NCI-H748 treated with DMSO at 0.1 percent for 48 hours (cell line): ENCODE measurements around the gene MYH14.
A peak's percentile ranks its signal among the peaks of the same experiment; 100 is the strongest.
"Not testable (repeated sequence)": the region's sequence is repeated elsewhere in the genome, so short reads cannot be mapped to it uniquely, and the experiment has no call there.

Experiments used
- DNase-seq: peaks from one replicate; lab custom pipeline; 2025; lab: John Stamatoyannopoulos, UW

MYH14 gene

DNA sequence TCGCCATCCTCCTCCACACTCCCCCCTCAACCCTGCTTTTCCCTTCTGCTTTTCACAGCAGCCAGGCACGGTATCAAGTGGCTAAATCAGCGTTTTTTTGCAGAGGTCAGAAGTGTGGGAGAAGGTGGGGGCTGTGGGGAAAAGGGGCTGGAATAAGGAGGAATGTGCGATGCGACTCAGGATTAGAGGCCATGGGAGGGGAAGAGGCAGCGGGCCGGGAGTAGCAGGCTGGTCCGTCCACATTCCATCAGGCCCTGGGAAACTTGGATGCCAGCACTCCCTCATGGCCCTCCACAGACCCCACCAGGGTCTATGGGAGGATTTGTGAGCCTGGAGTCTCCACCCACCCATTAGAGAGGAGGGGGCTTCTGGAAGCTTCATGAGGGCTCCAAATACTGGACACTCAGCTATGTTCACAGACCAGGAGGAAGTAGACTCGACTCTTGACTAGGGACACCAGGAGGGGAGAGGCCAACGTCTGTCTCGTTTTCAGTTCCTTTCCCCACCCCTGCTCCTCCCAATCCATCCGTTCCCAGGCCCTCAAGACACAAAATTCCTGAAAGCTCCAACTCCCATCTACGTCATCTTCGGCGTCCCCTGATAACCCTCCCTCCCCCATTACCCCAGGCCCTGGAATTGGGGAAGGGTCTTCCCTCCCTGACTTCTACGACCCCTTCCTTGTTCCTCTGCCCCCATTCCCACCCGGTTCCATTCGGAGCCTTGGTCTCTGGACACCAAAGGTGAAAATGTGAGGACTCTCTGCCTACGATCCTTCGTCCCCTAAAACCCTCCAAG lies 129.0 kb downstream of the MYH14 start:
- no peak for DNase-seq

DNA sequence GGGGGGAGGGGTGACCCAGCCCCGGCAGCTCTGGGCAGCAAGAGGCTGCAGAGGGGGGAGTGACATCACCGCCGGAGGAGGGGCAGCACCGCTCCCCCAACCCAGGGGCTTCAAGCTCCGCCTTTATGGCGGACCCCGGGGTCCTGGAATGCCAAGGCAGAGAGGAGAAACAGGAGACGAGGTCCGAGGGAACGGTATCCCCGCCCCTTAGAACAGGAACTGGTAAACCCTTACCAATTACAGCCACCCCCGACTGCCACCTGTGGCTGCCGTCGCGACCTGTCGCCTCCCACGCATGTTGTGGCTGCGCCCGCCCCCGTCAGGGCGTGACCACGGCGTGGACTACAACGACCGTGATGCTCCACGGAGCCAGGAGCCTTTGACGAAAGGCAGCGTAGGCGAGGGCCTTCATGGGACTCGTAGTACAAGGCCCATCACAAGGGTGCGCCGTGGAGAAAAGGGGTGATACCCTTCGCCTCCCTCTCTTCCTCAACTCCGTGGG lies 129.9 kb downstream of the MYH14 start:
- peak; percentile 96 for DNase-seq

- peak; percentile 96 for DNase-seq
Measured at GRCh38 chr19:50333737-50334617, 130.6 kb downstream of the MYH14 start.

- DNase-seq: no peak
Measured at GRCh38 chr19:50334741-50335421, 131.5 kb downstream of the MYH14 start.

DNA sequence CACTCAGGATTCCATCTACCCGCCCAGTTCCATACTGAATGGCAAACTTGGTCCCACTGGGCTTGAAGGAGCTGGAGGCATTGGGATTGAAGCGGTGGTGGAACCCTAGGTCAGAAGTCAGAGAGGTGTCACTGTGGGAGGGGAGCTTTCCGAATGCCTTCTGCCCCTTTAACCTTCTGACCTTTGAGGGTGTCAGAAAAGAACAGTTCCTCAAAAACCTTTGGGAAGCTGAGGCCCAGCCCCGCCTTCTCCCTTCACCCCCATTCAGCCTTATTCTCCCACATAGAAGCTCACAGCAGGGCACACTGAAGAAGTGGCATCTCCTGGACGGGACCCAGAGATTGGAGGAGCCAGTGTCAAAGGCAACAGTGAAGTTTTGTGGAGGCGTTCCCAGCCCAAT lies 133.6 kb downstream of the MYH14 start:
- DNase-seq: not testable (repeated sequence)

DNA sequence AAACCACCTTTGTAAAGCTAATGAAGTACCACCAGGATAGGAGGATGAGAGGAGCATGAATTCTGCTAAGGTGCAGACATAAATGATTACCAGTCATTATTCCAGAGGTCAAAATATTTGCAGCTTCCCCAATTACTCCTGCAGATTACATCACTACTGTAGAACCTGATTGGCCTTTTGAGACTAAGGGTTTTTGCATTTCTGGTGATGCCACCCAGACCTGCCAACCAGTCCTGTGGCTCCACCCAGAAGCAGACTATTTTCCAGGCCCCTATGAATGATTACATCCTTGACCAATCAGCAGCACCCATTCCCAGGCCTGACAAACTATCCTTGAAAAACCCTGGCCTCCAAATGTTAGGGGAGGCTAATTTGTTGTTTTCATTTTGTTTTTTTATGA lies 136.9 kb downstream of the MYH14 start:
- no peak for DNase-seq

GRCh38 chr19:50341091-50341564 lies 137.7 kb downstream of the MYH14 start:
- no peak for DNase-seq

DNA sequence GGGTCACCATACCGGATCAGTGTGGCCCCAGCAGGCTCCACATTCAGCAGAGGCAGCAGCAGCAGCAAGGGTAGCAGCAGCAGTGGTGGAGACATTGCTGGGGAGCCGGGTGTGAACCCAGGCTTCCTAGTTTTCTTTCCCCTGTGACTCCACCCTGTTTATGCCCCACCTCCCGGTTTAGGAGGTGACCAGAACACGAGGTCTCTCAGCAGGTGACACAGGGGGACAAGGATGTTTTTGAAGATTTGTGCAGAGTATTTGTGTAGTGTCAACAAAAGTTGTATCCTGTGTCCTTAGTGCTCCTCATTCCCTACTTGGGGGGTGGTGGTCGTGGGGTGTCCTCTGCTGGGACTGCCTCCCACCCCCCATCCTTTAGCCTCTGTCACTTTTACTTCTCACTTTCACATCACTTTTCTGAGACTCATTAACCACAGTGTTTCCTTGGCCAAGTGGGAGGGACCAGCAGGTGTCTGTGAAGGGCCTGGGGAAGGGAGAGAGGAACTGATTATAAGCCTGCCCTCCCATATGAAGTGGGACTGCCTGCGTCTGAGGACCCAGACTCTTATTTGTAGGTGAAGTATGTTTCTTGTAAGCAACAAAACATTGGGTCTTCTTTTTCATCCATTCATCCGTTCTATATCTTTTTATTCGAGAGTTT lies 141.4 kb downstream of the MYH14 start:
- DNase-seq: no peak

DNA sequence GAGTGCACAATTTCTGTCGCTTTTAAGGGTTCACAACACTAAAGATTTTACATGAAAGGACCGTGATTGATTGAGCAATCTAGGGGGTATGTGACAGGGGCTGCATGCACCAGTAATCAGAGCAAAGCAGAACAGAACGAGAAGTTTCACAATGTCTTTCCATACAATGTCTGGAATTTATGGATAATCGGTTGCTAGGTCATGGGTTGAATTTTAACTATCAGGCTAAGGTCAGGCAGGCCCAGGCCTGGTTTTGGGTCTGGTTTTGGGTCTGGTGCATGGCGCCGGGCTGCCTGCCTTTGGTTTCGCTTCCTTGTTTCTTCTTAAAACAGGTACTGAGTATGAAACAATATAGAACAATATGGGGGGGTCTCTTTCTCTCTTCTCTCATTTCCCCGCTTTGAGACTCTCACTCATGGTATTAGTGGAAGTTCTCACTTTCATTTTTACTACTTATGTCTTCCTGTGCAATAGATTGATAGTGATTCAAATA lies 143.7 kb downstream of the MYH14 start:
- not testable (repeated sequence) for DNase-seq

GRCh38 chr19:50349277-50350057 lies 146.0 kb downstream of the MYH14 start:
- DNase-seq: no peak

GRCh38 chr19:50352242-50352641 lies 148.8 kb downstream of the MYH14 start:
- no peak for DNase-seq

DNA sequence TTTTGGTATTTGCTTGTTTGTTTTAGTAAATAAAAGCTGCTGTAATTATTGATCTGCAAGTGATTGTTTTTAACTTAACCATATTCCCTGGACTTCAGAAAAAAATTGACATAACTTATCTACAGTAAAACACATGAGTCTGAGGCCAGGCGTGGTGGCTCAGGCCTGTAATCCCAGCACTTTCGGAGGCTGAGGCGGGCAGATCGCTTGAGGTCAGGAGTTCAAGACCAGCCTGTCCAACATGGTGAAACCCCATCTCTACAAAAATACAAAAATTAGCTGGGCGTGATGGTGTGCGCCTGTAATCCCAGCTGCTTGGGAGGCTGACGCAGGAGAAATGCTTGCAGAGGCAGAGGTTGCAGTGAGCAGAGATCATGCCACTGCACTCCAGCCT lies 150.1 kb downstream of the MYH14 start:
- not testable (repeated sequence) for DNase-seq

GRCh38 chr19:50356691-50357177 lies 153.3 kb downstream of the MYH14 start:
- no peak for DNase-seq

DNA sequence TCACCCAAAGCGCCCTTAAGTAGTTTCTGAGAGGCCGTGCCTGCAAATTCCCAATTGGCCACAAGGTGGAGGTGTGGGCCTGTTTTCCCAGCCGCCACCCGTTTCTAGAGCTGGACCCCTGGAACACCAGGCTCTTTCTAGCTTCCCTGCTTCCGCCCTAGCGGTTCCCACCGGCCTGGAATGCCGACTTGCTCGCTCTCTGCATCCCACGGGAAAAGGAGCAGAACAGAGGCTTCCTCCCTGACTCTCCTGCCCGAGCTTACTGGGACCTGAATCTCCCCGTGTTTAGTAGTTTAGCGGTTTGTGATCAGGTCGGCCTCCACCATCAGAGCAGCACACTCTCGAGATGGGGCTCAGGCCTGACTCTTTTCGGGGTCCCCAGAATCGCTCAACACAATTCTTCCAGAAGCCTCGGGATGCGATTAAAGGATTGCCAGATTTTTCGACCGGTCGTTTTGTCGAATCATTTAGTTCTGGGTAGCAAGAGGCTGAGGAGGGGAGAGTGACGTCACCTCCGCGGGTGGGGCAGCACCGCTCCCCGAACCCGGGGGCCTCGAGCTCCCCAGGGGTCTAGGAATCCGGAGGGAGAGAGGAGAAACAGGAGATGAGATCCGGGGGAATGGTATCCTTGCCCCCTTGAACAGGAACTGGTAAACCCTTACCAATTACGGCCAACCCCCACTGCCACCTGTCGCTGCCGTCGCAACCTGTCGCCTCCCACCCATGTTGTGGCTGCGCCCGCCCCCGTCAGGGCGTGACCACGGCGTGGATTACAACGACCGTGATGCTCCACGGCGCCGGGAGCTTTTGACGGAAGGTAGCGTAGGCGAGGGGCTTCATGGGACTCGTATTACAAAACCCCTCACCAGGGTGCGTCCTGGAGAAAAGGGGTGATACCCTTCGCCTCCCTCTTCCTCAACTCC lies 154.0 kb downstream of the MYH14 start:
- DNase-seq: peak; percentile 85

DNA sequence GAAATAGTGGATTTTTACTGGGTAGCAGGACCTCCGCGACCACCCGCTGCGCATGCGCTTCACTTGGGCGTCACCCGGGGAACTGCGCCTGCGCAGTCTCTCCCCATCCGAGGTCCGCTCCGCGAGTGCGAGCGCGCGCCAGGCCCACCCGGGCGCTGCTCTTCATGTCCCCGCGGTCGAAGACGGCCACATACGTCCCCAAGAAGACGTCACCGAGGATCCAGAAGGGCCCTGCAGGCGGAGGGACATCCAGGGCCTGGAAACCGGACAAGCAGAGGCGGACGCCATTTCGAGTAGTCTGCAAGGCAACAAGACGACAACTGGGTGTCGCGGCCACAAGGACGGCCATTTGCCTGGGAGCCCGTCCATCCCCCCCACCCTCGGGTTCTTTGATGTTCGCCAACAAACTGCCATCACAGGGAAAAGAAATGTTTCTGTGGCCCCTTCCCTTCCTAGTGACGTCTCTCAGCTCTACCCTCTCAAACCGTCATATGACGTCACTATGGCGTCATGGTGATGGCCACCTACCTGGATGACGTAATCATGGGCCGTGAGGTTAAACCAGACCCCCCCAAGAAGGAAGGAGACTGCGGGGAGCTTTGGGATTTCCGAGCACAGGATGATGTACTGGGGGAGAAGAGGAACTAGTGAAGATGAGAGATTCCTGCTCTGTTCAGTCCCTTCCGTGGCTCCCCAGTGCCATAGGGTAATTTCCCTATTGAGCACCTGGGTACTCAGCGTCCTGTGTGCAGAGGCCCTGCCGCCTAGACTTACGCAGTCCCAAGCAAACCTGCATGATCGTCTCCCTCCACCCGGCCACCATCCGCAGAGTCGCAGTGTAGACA lies 155.3 kb downstream of the MYH14 start:
- peak; percentile 69 for DNase-seq

DNA sequence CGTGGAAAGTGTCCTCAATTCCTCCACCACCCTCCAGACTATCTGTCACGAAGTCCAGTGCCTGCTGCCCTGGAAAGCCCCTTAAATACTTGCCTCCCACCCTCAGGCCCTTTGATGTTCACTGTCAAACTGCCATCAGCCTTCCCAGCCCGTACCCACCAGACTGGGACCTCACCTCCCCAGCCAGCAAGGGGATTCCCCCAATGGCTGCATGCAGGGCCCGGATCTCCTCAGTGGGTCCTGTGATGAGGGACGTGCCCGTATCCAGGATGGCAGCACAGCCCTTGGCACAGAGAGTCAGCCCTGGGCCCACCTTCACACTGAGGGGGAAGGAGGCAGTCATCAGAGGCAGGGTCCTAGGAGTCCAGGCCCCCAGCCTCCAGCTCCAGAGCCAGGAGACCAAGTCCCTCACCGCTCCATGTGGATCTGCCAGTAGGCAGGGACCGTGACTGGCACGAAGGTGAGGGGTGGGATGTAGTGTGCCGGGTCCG lies 156.0 kb downstream of the MYH14 start:
- DNase-seq: no peak
